GM19395 (cell line): ENCODE measurements around the gene RNF215.

Experiments used
- ATAC-seq: cut with Tn5 transposase; IDR thresholded peaks from one replicate; pipeline ENCODE4 v1.9.1; 2021; ENCODE audit warnings: mild to moderate bottlenecking, moderate library complexity; ENCODE audit not compliant: unreplicated experiment

Gene RNF215

DNA sequence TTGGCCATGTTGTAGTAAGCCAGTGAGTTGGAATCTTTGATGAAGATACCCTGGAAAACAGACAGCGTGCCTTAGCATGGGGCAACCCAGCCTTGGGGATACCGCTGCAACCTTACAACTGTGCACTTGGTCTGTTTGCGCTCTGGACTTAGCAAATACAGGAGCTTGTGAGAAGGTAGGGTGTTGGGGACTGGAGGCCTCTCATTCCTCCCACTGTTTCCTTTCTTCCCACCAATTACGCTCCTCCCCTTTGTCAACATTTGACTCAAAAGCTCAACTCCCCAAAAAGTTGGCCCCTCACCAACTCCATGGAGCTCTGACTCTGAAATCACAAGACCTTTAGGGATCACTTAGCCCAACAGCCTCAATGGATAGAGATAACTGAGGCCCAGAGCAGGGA lies 52.6 kb downstream of the RNF215 start:
- no peak for ATAC-seq

DNA sequence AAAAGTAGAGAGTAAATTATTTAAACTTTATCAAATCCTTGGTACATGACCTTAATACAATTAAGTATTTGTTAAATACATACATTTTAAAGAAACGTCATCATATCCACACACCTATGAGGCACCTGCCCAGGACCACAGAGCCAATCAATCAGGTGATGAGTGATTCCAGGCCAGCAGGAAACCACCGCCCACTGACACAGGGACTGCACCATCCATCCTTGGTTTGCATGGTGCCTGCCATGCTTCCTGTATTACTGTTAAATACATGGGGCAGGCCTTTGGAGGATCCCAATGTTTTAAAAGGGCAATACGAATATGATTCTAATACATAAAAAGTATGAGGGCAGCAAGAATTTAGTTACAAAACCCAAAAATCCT lies 53.5 kb downstream of the RNF215 start:
- no peak for ATAC-seq

DNA sequence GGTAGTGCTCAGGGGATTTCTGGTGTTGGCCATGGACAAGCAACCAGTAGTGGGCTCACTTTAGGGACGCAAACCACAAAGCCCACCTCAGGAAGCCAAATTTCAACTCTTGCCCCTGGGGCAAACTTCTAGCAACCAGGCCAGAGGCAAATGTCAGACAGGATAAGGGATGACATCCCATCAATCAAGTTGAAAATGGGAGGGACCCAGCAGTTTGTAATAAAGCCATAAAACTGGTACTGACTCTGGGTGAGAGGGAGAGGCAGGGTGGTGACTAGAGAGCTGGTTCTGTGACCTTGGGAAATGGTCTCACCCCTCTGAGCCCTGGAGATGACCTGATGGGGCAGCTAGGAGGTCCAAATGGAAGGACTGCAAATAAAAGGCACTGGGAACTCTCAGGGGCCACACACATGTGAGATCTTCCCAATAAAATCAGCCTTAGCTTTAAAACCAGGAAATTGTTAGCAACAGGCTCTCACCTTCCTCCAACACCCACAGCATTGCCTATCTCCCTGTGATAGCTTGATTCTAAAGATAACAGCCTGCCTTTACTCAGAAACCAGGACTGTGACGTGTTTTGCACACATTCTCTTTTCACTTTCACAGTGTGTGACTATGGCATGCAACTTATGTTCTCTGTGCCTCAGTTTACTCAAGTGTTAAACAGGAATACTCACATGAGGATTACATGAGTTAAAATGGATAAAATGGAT lies 54.1 kb downstream of the RNF215 start:
- ATAC-seq: no peak

DNA sequence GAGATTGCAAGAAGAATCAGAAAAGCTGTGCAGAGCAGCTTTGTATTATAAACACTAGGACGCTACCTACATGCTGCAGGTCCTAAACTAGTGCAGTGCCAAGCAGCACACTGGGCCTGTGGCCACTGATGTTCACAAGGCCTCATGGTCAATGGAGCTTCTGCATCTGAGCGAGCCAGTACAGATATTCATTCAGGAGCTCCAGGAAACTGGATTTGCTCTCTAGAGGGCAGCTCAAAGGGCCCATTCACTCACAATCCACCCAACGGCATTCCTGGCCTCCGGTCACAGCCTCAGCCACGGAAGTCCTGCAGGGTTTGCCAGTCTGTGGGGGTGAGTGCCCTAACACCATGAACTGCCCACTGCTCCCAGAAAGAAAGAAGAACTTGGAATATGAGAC lies 54.7 kb downstream of the RNF215 start:
- ATAC-seq: no peak
